GM18951 (cell line): ENCODE results near the gene AHSA1.

Experiments
- POLR2A ChIP-seq: IDR thresholded peaks from 4 replicates; pipeline ENCODE4 v1.6.1; 2011; ENCODE audit warnings: mild to moderate bottlenecking; ENCODE audit not compliant: insufficient read length, insufficient read depth; ENCODE audit errors: extremely low read depth
- in situ Hi-C: fragments of 300-500 bp; cut with MboI; formaldehyde crosslinking; loops from one replicate; pipeline ENCODE4 v1.12.0; 2022; ENCODE audit warnings: low sequenced_read_pairs, mixed read lengths, inconsistent platforms; ENCODE audit not compliant: unreplicated experiment

AHSA1 gene

GRCh38 chr14:77482422-77482821 lies 24.5 kb downstream of the AHSA1 start:
- TF ChIP-seq POLR2A, result no peak
- in situ Hi-C loops, result no loop called here

GRCh38 chr14:77485256-77485655 lies 27.4 kb downstream of the AHSA1 start:
- in situ Hi-C loops, result no loop called here
- no peak for TF ChIP-seq POLR2A

- TF ChIP-seq POLR2A, result no peak
- in situ Hi-C loops, result no loop called here
Measured at GRCh38 chr14:77485901-77486678, 28.2 kb downstream of the AHSA1 start.

- no peak for TF ChIP-seq POLR2A
- in situ Hi-C loops, result no loop called here
Measured at GRCh38 chr14:77488558-77488957, 30.7 kb downstream of the AHSA1 start.

GRCh38 chr14:77489041-77489440 lies 31.1 kb downstream of the AHSA1 start:
- in situ Hi-C loops, result no loop called here
- TF ChIP-seq POLR2A, result no peak

- in situ Hi-C loops, result no loop called here
- TF ChIP-seq POLR2A, result no peak
Measured at GRCh38 chr14:77490347-77490986, 32.6 kb downstream of the AHSA1 start.

- in situ Hi-C loops, result no loop called here
Measured at GRCh38 chr14:77491056-77491455, 33.2 kb downstream of the AHSA1 start.

GRCh38 chr14:77495334-77495733 lies 37.4 kb downstream of the AHSA1 start:
- TF ChIP-seq POLR2A, result no peak
- in situ Hi-C loops, result no loop called here

More at GRCh38 chr14:77491056-77491455, 33.2 kb downstream of the AHSA1 start:
- TF ChIP-seq POLR2A, result no peak

GRCh38 chr14:77498120-77498979 lies 40.5 kb downstream of the AHSA1 start, which contains the start of gene ISM2:
TSS of gene ISM2 (minus strand) at chr14:77498816. CDS start at chr14:77498793, 23 bp downstream.
- TF ChIP-seq POLR2A, result no peak
- in situ Hi-C loops, result no loop called here

- in situ Hi-C loops, result no loop called here
- TF ChIP-seq POLR2A, result no peak
Measured at GRCh38 chr14:77498984-77499527, 41.2 kb downstream of the AHSA1 start.

- TF ChIP-seq POLR2A, result no peak
- in situ Hi-C loops, result no loop called here
Measured at GRCh38 chr14:77502109-77502782, 44.4 kb downstream of the AHSA1 start.

- in situ Hi-C loops, result no loop called here
- no peak for TF ChIP-seq POLR2A
Measured at GRCh38 chr14:77503138-77503537, 45.2 kb downstream of the AHSA1 start.
